GM19240 (cell line): ENCODE data around the gene KLKB1.
A peak's percentile ranks its signal among the peaks of the same experiment; 100 is the strongest.

ENCODE experiments used
- DNase-seq: peaks from one replicate; pipeline ENCODE4 v3.0.0; 2011; ENCODE audit warnings: low spot score; ENCODE audit not compliant: insufficient read length

KLKB1 gene

GRCh38 chr4:186227221-186227620 is at the start of gene KLKB1:
Gene KLKB1 (plus strand): TSS chr4:186227507. CDS start chr4:186228196, 689 bp downstream.
- DNase-seq: no peak

DNA sequence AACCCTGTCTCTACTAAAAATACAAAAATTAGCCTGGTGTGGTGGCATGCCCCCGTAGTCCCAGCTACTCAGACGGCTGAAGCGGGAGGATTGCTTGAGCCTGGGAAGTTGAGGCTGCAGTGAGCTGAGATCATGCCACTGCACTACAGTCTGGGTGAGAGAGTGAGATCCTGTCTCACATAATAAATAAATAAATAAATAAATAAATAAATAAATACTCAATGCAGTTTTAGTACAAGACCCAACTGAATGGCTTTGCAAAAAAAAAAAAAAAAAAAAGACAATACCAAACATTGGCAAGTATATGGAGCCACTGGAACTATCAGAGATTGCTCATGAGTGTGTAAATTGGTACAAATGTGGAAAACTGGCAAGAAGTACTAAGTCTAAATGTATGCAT is 39.2 kb upstream of the KLKB1 start:
- DNase-seq: no peak

DNA sequence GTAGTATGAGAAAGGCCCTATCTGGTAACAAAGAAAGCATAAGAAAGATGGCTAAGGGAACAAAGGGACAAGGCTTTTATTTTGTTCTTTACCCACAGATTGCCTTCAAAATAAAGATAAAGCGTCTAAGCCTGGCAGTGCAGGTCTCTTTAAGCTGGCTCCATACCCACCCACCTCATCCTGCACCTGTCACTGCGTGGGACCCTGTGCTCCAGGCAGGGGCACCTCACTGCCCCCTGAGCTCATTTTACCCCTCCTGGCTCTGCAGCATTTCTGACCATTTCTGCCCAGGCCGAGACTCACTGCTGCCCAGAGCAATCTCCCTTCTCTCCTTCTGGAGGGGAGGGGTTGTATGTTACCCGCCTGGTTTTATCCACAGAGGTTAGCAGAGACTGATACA is 37.7 kb upstream of the KLKB1 start:
- no peak for DNase-seq

DNA sequence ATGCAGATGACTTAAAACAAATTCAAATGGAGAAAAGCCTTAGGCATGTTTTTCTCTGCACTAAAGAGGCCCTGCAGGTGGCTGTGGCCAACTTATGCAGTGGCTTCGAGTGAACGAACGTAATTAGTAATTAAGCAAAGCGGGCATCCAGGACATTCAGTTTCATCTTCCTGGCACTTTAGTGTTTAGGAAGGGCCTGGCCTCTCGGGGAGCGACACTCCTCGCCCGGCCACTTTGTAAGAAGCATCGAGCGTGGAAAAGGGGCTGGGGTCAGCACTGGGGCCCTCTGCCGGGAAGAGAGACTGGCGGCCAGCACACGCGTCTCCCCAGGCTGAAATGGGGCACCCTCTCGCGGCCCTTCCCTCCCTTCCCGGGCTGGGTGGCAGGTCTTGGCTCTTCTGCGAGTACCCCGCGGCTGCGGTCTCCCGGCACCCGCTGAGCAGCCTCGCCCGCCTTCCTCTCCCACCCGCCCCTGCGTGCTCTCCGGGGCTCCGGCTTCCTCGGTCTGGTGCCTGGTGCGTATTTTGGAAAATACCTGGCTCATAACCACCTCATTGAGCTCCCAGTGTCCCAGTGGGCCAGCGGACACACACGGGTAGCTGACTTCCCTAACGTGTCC is 36.6 kb upstream of the KLKB1 start:
- DNase-seq: peak; percentile 12

DNA sequence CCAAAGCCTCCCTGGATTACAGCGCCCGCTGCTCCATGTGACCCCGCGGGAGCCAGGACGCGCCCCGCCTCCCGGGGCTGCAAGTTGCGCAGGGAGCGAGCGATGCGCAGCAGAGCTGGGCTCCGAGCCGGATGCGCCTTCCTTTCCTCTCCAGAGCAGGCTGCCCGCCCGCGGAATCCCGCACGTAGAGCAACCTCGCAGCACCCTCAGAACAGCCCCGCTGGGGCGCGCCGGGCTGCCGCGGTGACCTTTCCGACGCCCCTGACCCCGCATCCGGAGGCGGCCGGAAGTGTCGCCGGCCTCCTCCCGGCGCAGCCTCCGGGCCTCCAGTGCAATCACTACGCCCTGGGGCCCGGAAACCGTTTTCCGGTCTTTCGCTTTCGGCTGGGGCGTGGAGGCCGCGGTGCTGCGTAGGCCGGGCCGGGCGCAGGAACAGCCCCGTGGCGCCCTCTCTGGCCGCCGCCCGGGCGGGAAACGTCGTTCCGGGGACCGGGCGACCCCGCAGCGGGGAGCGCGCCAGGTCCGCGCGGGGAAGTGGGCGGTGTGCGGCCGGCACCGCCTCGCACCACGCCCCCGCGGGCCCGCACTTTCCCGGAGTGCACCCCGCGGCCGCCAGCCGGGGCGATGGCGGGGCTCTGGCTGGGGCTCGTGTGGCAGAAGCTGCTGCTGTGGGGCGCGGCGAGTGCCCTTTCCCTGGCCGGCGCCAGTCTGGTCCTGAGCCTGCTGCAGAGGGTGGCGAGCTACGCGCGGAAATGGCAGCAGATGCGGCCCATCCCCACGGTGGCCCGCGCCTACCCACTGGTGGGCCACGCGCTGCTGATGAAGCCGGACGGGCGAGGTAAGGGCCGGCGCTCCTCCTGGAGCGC is 35.9 kb upstream of the KLKB1 start, which contains the start of gene CYP4V2:
CYP4V2 (plus strand) TSS at position 368 of the 866 bp plus-strand sequence; CDS start at position 625, 257 bp downstream.
- DNase-seq: peak; percentile 63

DNA sequence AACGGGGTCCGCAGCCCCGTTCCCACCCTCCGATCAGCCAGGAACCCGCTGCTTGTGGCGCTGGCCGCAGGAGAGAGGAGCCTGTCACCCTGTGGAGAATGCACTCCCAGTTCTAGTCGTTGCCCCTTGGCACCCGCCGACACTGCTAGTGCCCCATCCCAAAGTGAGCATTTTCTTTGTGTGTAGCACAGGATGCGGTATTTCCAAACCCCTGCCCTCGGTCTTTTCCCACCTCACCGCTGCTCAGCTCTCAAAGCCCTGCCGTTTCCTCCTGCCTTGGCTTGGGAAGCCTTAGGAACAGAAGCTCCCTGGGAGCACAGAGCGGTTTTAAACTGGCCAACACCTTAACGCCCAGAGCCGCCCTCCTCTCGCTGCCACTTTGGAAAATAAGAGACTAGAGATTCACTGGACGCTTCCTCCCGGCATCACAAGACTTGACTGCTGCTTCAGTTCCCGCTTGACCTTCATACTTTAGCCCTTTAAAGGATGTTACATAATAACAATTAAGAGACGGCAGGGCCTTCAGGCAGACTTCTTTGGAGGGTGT is 35.2 kb upstream of the KLKB1 start:
- peak; percentile 6 for DNase-seq

- no peak for DNase-seq
Observed at GRCh38 chr4:186193851-186194250, 33.5 kb upstream of the KLKB1 start.

GRCh38 chr4:186196063-186196462 is 31.2 kb upstream of the KLKB1 start:
- DNase-seq: no peak

- no peak for DNase-seq
Observed at GRCh38 chr4:186200516-186200915, 26.8 kb upstream of the KLKB1 start.

DNA sequence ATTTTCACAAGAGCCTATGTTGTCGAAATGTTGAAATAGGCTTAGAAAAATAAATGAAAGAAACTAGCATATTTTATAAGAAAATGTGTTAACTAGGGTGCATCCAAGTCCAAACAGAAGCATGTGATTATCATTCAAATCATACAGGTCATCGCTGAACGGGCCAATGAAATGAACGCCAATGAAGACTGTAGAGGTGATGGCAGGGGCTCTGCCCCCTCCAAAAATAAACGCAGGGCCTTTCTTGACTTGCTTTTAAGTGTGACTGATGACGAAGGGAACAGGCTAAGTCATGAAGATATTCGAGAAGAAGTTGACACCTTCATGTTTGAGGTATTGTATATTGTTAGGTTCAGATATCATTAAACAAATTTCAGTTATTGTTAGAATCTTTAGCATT is 26.3 kb upstream of the KLKB1 start:
- no peak for DNase-seq

DNA sequence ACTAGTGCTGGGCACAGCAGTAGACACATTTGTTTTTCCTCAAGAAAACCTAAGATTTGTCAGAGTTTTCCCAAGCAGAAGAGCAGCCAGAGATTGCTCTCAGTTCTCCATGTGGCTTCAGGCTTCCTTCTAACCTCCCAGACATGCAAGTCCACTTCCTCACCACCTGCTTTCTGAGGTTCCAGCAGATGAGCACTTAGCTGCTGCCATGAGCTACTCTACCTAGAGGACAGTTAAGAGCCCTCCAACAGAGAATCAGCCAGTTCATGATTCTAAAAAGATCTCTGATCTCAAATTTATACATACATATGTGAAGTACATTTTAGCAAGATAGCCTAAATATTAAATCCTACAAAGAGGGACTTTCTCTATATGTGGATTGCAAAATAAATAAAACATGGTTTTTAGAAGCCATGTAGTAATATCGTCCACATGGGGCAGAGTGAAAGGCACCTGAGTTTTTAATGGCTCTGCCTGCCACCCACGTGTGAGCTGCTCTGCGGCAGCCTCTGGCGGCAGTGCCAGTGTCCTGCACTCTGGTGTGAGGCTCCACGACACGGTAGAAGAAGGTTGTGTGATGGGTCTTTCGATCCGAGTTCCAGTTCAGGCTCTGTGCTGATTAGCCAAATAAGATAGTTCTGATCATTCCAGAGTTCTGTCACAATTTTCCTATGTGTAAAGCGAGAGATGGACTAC is 25.6 kb upstream of the KLKB1 start:
- DNase-seq: peak; percentile 55

DNA sequence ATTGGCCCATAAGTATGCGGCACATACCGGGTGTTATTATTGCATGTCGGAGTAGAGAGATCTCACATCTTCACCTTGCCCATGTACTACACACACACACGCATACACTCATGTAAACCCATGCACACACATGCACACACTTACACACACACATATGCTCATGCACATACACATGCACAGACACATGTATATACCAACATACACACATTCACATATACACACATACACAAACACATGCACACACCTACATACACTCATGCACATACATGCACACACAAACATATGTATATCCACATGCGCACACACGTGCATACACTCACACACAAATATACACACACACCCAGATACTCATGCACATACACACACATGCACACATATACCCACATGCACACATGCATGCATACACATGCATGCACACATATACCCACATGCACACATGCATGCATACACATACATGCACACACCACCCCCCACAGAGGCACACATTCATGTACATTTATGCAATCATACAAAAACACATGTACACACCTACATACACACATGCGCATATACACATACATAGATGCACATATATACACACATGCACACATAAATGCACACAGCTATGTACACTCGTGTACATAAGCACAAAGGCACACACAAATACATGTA is 24.7 kb upstream of the KLKB1 start:
- no peak for DNase-seq

GRCh38 chr4:186203406-186203805 is 23.9 kb upstream of the KLKB1 start:
- no peak for DNase-seq

GRCh38 chr4:186204103-186204559 is 23.2 kb upstream of the KLKB1 start:
- DNase-seq: no peak

DNA sequence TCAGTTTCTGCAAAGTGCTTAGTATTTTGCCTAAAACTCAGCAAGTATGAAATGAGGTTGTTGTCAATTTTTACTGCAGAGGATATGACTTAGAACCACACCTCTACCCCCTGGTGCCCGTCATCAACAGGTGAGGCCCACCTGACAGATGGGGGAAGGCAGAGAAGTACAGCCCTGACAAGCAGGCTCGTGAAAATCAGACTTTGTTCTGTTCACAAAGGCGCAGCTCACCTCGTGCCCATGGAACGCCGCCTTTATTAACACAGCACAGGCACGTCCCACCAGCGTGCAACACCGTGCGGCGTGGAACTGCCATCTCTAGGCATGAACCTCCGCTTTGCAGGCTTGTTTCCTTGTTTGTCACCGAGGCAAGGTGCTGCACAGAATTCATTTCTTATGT is 22.6 kb upstream of the KLKB1 start:
- no peak for DNase-seq

GRCh38 chr4:186205156-186205555 is 22.2 kb upstream of the KLKB1 start:
- no peak for DNase-seq

- no peak for DNase-seq
Observed at GRCh38 chr4:186216465-186217024, 10.8 kb upstream of the KLKB1 start.

DNA sequence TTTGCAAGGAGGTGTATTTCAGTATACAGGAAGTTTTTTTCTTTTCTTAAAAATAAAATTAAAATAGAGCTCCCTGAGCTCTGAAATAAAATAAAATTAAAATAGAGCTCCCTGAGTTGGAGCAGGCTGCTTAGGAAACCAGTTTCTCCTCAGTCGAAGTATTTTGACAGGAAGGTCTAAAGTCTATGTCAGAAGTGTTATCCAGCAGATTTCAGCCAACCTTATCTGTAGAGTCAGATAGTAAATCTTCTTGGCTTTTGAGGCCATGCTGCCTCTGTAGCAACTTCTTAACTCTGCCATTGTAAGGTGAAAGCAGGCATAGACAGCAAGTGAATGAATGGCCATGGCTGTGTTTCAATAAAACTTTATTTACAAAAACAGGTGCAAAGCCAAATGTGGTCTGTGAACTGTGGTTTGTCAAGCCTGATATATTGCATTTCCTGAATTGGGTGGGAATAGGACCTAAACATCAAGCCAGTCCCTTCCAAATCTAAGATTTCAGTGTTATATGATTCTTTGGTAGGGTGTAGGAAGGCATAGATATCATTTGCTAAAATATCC is 9.5 kb upstream of the KLKB1 start:
- DNase-seq: no peak

DNA sequence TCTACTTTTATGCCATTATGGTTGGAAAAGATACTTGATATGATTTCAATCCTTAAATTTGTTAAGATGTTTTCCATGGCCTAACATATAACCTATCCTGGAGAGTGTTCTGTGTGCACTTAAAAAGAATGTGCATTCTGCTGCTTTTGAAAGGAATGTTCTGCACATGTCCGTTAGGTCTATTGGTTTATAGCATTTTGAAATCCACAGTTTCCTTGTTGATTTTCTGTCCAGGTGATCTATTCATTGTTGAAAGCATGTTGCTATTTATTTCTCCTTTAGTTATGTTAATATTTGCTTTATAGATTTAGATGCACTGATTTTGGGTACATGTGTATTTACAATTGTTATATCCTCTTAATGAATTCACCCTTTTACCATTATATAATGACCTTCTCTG is 5.7 kb upstream of the KLKB1 start:
- DNase-seq: no peak

DNA sequence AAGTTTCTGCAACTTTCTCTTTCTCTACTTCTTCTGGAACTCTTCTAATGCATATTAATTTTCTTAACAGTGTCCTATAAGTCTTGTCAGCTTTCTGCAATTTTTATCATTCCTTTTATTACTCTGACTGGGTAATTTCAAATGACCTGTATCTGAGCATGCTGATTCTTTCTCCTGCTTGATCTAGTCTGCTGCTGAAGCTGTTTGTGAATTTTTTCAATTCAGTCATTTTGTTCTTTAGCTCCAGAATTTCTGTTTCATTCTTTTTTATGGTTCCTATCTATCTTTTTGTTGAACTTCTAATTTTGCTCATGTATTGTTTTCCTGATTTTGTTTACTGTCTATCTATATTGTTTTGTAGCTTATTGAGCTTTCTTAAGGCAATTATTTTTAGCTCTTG is 1.5 kb upstream of the KLKB1 start:
- DNase-seq: no peak
